HG03060 (cell line): ENCODE measurements around the gene GOLGA8B.
"Not testable (repeated sequence)": the region's sequence is repeated elsewhere in the genome, so short reads cannot be mapped to it uniquely, and the experiment has no call there.

Experiments used
- ATAC-seq: cut with Tn5 transposase; IDR thresholded peaks from one replicate; pipeline ENCODE4 v1.9.1; 2021; ENCODE audit warnings: low read depth, moderate number of reproducible peaks; ENCODE audit not compliant: unreplicated experiment

GOLGA8B gene

GRCh38 chr15:34567174-34567573 is 16.3 kb downstream of the GOLGA8B start:
- not testable (repeated sequence) for ATAC-seq

DNA sequence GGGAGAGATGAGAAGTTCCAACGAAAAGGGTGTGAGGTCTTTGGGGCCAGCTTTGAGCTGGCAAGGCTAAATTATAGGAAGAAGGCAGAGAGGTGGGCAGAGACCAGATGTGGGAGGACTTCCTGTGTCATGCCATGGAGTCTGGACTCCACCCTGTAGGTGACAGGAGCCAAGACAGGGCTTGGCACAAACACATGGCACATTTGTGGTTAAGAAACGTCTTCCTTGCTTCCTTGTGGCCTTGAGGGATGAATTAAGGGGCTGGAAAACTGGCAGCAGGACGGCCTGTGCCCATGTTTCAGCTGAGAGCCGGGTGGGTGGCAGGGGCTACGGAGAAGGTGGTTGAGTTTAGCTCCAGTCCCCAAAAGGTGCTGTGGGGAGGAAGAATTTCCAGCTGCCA is 18.7 kb downstream of the GOLGA8B start:
- ATAC-seq = not testable (repeated sequence)

DNA sequence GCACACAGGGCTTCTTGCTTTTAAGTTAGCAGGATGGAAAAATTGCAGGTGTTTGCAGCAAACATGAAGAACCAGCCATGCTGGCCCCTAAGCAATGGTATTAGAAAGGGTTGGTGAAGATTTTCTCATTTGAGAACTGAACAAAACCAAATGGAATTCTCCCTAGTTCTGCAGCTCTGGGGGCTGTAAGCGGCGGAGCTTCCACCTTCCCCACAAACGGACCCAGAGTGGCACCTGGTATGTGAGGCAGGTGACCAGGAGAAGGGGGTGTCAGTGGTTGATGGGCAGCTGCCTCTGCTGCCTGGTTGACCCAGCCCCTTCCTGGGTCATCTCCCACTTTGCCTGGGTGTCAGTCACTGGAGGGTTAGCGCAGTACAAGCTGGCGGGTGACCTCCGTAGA is 22.6 kb downstream of the GOLGA8B start:
- not testable (repeated sequence) for ATAC-seq

DNA sequence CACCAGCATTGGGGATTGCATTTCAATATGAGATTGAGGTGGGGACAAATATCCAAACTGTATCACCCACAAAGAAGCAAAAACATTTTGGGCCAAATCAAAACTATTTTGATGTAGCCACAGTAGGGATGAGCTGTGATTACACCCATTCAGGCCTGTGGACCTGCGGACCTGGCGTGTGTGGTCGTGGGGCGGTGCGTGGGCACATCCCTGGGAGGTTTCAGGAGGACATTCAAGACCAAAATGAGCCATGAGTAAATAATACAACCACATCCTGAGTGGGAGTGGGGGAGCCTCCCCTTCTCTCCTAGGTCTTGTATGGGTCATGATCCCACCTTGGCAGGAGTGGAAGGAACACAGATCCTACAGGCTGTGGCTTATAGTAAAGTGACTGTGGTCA is 23.7 kb downstream of the GOLGA8B start:
- ATAC-seq = not testable (repeated sequence)

DNA sequence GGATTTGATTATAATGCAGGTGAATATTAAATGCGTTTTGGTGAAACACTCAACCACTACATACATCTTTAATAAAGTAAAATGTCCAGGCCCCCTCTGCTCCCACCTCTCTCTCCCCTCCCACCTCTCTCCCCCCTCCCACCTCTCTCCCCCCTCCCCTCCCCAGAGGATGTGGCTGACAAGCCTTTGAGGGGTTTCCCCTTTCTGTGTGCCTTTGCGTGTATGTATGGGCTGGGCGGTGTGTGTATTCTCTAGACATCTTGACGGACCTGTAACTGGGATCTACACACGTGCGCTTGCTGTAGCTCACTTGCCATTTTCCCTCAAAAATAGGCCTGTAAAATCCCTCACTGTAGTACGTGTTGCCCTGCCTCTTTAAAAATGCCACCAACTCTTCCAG is 28.3 kb downstream of the GOLGA8B start:
- ATAC-seq = not testable (repeated sequence)

GRCh38 chr15:34554716-34555115 is 28.7 kb downstream of the GOLGA8B start:
- not testable (repeated sequence) for ATAC-seq

- not testable (repeated sequence) for ATAC-seq
These were observed 29.3 kb downstream of the GOLGA8B start for GRCh38 chr15:34554126-34554525.

- not testable (repeated sequence) for ATAC-seq
These were observed 33.3 kb downstream of the GOLGA8B start for GRCh38 chr15:34550129-34550528.

DNA sequence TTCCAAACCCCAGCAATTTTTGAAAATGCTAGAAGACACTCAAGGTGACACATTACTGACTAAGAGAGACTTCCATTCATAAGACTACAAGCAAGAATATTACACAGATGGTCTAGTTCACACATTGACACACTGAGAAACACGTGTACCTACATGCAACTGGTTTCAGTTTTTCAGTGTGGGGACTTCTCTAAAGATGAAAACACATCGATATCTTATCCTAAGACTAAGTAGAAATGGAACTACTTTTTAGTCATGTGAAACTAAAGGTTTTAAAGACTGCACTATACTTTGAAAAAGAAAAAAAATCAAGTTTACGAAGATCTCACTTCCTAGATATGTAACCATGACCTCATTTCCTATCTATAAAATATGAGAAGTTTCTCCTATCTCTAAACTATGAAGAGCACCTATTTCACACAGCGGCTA is 34.1 kb downstream of the GOLGA8B start:
- peak; percentile 64 for ATAC-seq

- not testable (repeated sequence) for ATAC-seq
These were observed 39.4 kb downstream of the GOLGA8B start for GRCh38 chr15:34543860-34544649.

DNA sequence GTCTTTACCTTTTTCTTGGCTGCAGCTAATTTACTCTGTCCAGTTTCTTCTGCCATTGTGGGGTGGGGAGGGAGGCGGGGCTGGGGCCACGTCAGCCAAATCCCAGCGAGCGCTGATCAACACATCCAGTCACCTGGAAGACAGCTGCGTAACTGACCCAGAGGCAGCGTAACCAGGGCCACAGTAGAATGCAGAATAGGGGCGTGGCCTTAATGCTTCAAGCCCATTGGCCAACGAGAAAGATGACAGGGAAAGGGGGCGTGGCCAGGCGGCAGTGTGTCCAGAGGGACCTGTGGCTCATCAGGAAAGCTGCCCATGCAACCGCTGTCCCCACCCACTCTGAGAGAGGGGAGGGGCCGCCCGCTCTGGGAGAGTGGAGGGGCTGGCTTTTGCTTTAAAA is 47.6 kb downstream of the GOLGA8B start:
- ATAC-seq = not testable (repeated sequence)
